HEK293 (cell line): ENCODE measurements around the gene DDX46.

Experiments used
- REPIN1 ChIP-seq: fragments of 450-650 bp; formaldehyde crosslinking; IDR thresholded peaks from 2 replicates; pipeline ENCODE4 v1.5.1; 2017; ENCODE audit warnings: missing biosample characterization, missing genetic modification characterization, low read depth
- TCF7L2 ChIP-seq: IDR thresholded peaks from 2 replicates; pipeline ENCODE4 v1.6.1; 2011; ENCODE audit warnings: low read depth, mild to moderate bottlenecking, inconsistent platforms, low read length, moderate library complexity, borderline replicate concordance
- ZFP3 ChIP-seq: fragments of 450-650 bp; formaldehyde crosslinking; IDR thresholded peaks from 2 replicates; pipeline ENCODE4 v1.5.1; 2016; ENCODE audit warnings: low read depth, missing biosample characterization, missing genetic modification characterization
- TF ChIP-seq, protein P1 (sequence below): fragments of 450-650 bp; formaldehyde crosslinking; IDR thresholded peaks from 2 replicates; pipeline ENCODE4 v1.5.1; 2016; ENCODE audit warnings: missing biosample characterization, missing genetic modification characterization
- TF ChIP-seq, protein P2 (sequence below): fragments of 450-650 bp; formaldehyde crosslinking; IDR thresholded peaks from 2 replicates; pipeline ENCODE4 v1.5.1; 2016; ENCODE audit warnings: missing biosample characterization, missing genetic modification characterization
- TF ChIP-seq, protein P3 (sequence below): fragments of 450-650 bp; formaldehyde crosslinking; IDR thresholded peaks from 2 replicates; pipeline ENCODE4 v1.5.1; 2016; ENCODE audit warnings: missing biosample characterization, missing genetic modification characterization
- TF ChIP-seq, protein P4 (sequence below): sonication (generic); formaldehyde crosslinking; IDR thresholded peaks from 2 replicates; pipeline ENCODE4 v1.8.1; 2022; ENCODE audit warnings: mild to moderate bottlenecking, moderate library complexity, missing genetic modification reagents

DNA sequence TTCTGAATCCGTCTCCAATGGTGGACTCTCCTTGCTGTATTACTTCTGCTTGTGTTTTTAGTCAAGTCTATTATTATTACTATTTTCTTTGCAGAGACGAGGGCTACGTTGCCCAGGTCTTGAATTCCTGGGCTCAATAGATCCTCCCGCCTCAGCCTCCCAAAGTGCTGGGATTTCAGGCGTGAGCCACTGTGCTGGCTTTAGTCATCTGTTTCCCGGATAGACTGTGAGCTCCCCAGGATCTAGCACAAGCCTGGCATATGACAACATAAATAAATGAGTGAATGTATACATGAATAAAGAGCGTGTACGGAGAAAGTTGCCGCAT is 439 bp upstream of the DDX46 start:
- TF ChIP-seq, protein P1, sequence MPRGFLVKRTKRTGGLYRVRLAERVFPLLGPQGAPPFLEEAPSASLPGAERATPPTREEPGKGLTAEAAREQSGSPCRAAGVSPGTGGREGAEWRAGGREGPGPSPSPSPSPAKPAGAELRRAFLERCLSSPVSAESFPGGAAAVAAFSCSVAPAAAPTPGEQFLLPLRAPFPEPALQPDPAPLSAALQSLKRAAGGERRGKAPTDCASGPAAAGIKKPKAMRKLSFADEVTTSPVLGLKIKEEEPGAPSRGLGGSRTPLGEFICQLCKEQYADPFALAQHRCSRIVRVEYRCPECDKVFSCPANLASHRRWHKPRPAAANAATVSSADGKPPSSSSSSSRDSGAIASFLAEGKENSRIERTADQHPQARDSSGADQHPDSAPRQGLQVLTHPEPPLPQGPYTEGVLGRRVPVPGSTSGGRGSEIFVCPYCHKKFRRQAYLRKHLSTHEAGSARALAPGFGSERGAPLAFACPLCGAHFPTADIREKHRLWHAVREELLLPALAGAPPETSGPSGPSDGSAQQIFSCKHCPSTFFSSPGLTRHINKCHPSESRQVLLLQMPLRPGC (tag by site-specific recombination): no peak
- TF ChIP-seq, protein P2, sequence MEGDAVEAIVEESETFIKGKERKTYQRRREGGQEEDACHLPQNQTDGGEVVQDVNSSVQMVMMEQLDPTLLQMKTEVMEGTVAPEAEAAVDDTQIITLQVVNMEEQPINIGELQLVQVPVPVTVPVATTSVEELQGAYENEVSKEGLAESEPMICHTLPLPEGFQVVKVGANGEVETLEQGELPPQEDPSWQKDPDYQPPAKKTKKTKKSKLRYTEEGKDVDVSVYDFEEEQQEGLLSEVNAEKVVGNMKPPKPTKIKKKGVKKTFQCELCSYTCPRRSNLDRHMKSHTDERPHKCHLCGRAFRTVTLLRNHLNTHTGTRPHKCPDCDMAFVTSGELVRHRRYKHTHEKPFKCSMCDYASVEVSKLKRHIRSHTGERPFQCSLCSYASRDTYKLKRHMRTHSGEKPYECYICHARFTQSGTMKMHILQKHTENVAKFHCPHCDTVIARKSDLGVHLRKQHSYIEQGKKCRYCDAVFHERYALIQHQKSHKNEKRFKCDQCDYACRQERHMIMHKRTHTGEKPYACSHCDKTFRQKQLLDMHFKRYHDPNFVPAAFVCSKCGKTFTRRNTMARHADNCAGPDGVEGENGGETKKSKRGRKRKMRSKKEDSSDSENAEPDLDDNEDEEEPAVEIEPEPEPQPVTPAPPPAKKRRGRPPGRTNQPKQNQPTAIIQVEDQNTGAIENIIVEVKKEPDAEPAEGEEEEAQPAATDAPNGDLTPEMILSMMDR (tag by site-specific recombination): no peak
- TF ChIP-seq, protein P3, sequence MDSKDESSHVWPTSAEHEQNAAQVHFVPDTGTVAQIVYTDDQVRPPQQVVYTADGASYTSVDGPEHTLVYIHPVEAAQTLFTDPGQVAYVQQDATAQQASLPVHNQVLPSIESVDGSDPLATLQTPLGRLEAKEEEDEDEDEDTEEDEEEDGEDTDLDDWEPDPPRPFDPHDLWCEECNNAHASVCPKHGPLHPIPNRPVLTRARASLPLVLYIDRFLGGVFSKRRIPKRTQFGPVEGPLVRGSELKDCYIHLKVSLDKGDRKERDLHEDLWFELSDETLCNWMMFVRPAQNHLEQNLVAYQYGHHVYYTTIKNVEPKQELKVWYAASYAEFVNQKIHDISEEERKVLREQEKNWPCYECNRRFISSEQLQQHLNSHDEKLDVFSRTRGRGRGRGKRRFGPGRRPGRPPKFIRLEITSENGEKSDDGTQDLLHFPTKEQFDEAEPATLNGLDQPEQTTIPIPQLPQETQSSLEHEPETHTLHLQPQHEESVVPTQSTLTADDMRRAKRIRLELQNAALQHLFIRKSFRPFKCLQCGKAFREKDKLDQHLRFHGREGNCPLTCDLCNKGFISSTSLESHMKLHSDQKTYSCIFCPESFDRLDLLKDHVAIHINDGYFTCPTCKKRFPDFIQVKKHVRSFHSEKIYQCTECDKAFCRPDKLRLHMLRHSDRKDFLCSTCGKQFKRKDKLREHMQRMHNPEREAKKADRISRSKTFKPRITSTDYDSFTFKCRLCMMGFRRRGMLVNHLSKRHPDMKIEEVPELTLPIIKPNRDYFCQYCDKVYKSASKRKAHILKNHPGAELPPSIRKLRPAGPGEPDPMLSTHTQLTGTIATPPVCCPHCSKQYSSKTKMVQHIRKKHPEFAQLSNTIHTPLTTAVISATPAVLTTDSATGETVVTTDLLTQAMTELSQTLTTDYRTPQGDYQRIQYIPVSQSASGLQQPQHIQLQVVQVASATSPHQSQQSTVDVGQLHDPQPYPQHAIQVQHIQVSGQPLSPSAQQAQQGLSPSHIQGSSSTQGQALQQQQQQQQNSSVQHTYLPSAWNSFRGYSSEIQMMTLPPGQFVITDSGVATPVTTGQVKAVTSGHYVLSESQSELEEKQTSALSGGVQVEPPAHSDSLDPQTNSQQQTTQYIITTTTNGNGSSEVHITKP: no peak
- TF ChIP-seq ZFP3 (tag by site-specific recombination): no peak
- no peak for TF ChIP-seq TCF7L2
- TF ChIP-seq REPIN1: no peak
- TF ChIP-seq, protein P4, sequence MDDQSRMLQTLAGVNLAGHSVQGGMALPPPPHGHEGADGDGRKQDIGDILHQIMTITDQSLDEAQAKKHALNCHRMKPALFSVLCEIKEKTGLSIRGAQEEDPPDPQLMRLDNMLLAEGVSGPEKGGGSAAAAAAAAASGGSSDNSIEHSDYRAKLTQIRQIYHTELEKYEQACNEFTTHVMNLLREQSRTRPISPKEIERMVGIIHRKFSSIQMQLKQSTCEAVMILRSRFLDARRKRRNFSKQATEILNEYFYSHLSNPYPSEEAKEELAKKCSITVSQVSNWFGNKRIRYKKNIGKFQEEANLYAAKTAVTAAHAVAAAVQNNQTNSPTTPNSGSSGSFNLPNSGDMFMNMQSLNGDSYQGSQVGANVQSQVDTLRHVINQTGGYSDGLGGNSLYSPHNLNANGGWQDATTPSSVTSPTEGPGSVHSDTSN (CRISPR knock-in tag): no peak
